Breast epithelium (tissue), 3 donors: Measurements from ENCODE around the gene SENP6.
"Not testable (repeated sequence)": the region's sequence is repeated elsewhere in the genome, so short reads cannot be mapped to it uniquely, and the experiment has no call there.

ENCODE experiments used
- CTCF ChIP-seq, 3 donors: fragments of 450-650 bp; IDR thresholded peaks; one replicate each; pipeline ENCODE4 v1.5.1; 2016 to 2017; ENCODE audit warnings: antibody characterized with exemption in 3 of 3, mild to moderate bottlenecking in 3 of 3, moderate library complexity in 3 of 3
- POLR2A ChIP-seq: fragments of 450-650 bp; IDR thresholded peaks from one replicate; pipeline ENCODE4 v1.6.1; 2016; ENCODE audit warnings: antibody characterized with exemption, mild to moderate bottlenecking, moderate library complexity
- POLR2AphosphoS5 ChIP-seq, 3 donors: sonication (generic); formaldehyde crosslinking; IDR thresholded peaks; one replicate each; pipeline ENCODE4 v1.6.1; 2017; ENCODE audit warnings: antibody characterized with exemption in 3 of 3

- TF ChIP-seq POLR2A; CTCF (IDR thresholded peaks at IDR 0.05); POLR2AphosphoS5 (IDR thresholded peaks at IDR 0.05): not testable (repeated sequence)
Measured at GRCh38 chr6:75682548-75682947, 80.9 kb downstream of the SENP6 start.
